OCI-LY1 (cell line): Measurements from ENCODE around the gene PCYT1A.

Experiments
- H2AFZ ChIP-seq: fragments of 200-600 bp; sonication (generic), shearing (Covaris generic); 2 replicates; pipeline ENCODE4 v1.6.0; 2014; ENCODE audit warnings: antibody characterized with exemption, mild to moderate bottlenecking, low read length
- H3F3A ChIP-seq: fragments of 200-600 bp; sonication (generic), shearing (Covaris generic); 2 replicates; pipeline ENCODE4 v1.6.0; 2014; ENCODE audit warnings: mild to moderate bottlenecking, antibody characterized with exemption, low read length, moderate library complexity; ENCODE audit not compliant: insufficient read depth
- H3K27ac ChIP-seq: fragments of 200-600 bp; sonication (generic); 2 replicates; pipeline ENCODE4 v1.5.1; 2014; ENCODE audit warnings: low read length, mixed run types, mild to moderate bottlenecking, low read depth; ENCODE audit not compliant: poor library complexity, severe bottlenecking
- H3K27me3 ChIP-seq: fragments of 200-600 bp; sonication (generic); 2 replicates; pipeline ENCODE4 v1.6.0; 2014; ENCODE audit warnings: antibody characterized with exemption, mild to moderate bottlenecking, low read length, moderate library complexity; ENCODE audit not compliant: insufficient read depth
- H3K36me3 ChIP-seq: fragments of 200-600 bp; sonication (generic); 2 replicates; pipeline ENCODE4 v1.6.1; 2014; ENCODE audit warnings: mild to moderate bottlenecking, antibody characterized with exemption, low read length, moderate library complexity, mixed read lengths; ENCODE audit not compliant: insufficient read depth
- H3K4me1 ChIP-seq: fragments of 200-600 bp; sonication (generic); 2 replicates; pipeline ENCODE4 v1.5.1; 2014; ENCODE audit warnings: mild to moderate bottlenecking, low read length, moderate library complexity; ENCODE audit not compliant: insufficient read depth, severe bottlenecking
- H3K4me2 ChIP-seq: fragments of 200-600 bp; sonication (generic), shearing (Covaris generic); 2 replicates; pipeline ENCODE4 v1.6.1; 2014; ENCODE audit warnings: low read length
- H3K4me3 ChIP-seq: fragments of 200-600 bp; sonication (generic); 2 replicates; pipeline ENCODE4 v1.5.1; 2014; ENCODE audit warnings: low read length, low read depth, mild to moderate bottlenecking, mixed read lengths; ENCODE audit not compliant: poor library complexity, severe bottlenecking
- H3K79me2 ChIP-seq: fragments of 200-600 bp; shearing (Covaris generic); 2 replicates; pipeline ENCODE4 v1.6.1; 2016; ENCODE audit warnings: mixed run types, low read length, mixed read lengths; ENCODE audit not compliant: insufficient read depth
- H3K9ac ChIP-seq: fragments of 200-600 bp; sonication (generic), shearing (Covaris generic); 2 replicates; pipeline ENCODE4 v1.6.1; 2014; ENCODE audit warnings: mild to moderate bottlenecking, low read length, mixed read lengths
- H3K9me2 ChIP-seq: fragments of 200-600 bp; sonication (generic), shearing (Covaris generic); 2 replicates; pipeline ENCODE4 v1.6.1; 2014; ENCODE audit warnings: low read depth, mild to moderate bottlenecking, low read length, mixed read lengths
- H3K9me3 ChIP-seq: fragments of 200-600 bp; shearing (Covaris generic); 2 replicates; pipeline ENCODE4 v1.6.1; 2014; ENCODE audit warnings: low read length, mixed read lengths
- H4K20me1 ChIP-seq: fragments of 200-600 bp; sonication (generic), shearing (Covaris generic); 2 replicates; pipeline ENCODE4 v1.6.0; 2016; ENCODE audit warnings: mild to moderate bottlenecking, low read length; ENCODE audit not compliant: insufficient read depth
- EZH2 ChIP-seq: fragments of 200-600 bp; sonication (generic), shearing (Covaris generic); IDR thresholded peaks from 2 replicates; pipeline ENCODE4 v1.8.0; 2017; ENCODE audit warnings: borderline replicate concordance, mixed run types, mild to moderate bottlenecking, antibody characterized with exemption, low read length, moderate library complexity, mixed read lengths
- TF ChIP-seq, protein P1 (sequence below): fragments of 200-600 bp; sonication (generic), shearing (Covaris generic); IDR thresholded peaks from 2 replicates; pipeline ENCODE4 v1.5.1; 2017; ENCODE audit warnings: mild to moderate bottlenecking, antibody characterized with exemption, low read length, moderate library complexity, mixed read lengths

The PCYT1A gene

DNA sequence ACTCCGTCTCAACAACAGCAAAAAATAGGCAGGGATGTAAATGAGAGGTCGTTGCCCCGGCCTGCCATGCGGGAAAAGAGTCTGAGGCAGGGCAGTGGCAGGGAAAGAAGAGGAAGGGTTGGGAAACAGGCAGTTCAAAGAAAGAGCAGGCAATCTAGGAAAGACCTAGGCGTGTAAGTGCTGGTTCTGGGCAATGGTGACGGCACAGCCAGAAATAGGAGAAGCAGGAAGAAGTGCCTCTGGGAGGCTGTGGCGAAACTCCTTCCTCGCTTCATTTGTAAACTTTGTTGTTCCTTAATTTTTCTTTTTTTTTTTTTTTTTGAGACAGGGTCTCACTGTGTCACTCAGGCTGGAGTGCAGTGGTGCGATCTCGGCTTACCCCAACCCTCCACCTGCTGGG, 66.9 kb downstream of the PCYT1A start:
- Histone ChIP-seq H4K20me1 (no peaks in the 10 kb centered on the region), H3K4me3 (no peak overlapping the region), H3K9ac (no peak overlapping the region), H3F3A (no peaks in the 10 kb centered on the region), H3K27me3 (peaks cover 8% of the 10 kb centered on the region), H3K9me2 (no peaks in the 10 kb centered on the region), H3K9me3 (no peaks in the 10 kb centered on the region), H3K36me3 (no peaks in the 10 kb centered on the region), H3K79me2 (no peaks in the 10 kb centered on the region), H3K4me1 (peaks cover 12% of the 10 kb centered on the region), H2AFZ (no peak overlapping the region), H3K4me2 (no peak overlapping the region), H3K27ac (no peak overlapping the region)
- no peak for TF ChIP-seq EZH2
- TF ChIP-seq, protein P1, sequence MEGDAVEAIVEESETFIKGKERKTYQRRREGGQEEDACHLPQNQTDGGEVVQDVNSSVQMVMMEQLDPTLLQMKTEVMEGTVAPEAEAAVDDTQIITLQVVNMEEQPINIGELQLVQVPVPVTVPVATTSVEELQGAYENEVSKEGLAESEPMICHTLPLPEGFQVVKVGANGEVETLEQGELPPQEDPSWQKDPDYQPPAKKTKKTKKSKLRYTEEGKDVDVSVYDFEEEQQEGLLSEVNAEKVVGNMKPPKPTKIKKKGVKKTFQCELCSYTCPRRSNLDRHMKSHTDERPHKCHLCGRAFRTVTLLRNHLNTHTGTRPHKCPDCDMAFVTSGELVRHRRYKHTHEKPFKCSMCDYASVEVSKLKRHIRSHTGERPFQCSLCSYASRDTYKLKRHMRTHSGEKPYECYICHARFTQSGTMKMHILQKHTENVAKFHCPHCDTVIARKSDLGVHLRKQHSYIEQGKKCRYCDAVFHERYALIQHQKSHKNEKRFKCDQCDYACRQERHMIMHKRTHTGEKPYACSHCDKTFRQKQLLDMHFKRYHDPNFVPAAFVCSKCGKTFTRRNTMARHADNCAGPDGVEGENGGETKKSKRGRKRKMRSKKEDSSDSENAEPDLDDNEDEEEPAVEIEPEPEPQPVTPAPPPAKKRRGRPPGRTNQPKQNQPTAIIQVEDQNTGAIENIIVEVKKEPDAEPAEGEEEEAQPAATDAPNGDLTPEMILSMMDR: no peak

DNA sequence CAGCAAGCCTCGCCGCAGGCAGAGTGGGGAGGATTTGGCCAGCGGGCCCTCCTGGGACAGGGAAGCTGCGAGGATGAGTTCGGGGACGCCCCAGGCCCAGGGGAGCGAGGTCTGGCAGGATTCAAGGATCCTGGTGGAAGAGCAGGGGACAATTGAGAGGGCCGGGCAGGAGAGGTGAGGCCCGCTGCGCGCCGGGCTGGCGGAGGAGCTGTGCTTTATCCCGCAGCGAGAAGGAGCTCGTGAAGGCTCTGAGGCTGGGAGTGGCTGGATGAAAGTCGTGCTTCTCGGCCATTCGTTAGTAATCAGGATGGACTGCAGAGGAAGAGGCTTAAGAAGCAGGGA, 67.6 kb downstream of the PCYT1A start:
- Histone ChIP-seq H4K20me1 (no peaks in the 10 kb centered on the region), H3K27ac (no peak overlapping the region), H3K27me3 (peaks cover 8% of the 10 kb centered on the region; the same call in 1 of the 2 replicates), H2AFZ (no peak overlapping the region), H3K9me2 (no peaks in the 10 kb centered on the region), H3K36me3 (no peaks in the 10 kb centered on the region), H3K4me2 (0 out of 2 replicates have a peak overlapping the region, but pooled peaks have one; percentile 57), H3K4me1 (peaks cover 12% of the 10 kb centered on the region), H3K9me3 (no peaks in the 10 kb centered on the region), H3K79me2 (no peaks in the 10 kb centered on the region), H3K9ac (no peak overlapping the region), H3K4me3 (no peak overlapping the region), H3F3A (no peaks in the 10 kb centered on the region)
- TF ChIP-seq, protein P1: no peak
- no peak for TF ChIP-seq EZH2

DNA sequence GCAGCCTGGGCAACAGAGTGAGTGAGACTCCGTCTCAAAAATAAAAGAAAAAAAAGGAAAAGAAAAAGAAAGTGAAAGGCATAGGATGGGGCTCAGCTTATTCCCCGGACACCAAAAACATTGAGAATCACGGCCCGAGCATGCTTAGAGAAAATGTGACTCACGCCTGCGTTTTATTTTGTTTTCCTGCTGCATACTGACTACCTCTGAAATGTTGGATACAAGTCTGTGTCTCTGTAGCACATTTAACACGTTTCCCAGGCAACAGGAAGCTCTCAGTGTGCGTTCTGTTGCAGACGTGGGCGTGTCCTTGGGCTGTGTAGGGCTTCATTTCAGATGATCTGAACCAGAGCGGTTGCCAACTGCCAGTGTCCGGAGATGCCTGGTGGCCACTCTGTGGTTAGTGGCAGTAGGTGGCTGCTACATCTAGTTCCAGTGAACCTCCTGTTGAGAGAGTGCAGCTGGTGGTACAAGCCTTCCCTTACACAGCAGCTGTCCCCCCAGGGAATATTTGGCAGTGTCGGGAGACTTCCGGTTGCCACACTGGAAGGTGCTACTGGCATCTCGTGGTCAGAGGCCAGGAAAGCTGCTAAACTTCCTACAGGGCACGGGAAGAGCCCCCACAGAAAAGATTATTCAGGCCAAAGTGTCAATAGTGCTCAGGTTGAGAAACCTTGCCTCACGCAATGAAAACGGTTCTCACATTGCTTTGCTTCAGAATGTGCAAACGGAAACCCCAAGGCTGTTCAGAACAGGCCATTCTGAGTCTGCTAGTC, 68.1 kb downstream of the PCYT1A start:
- H3K9me2 ChIP-seq: no peaks in the 10 kb centered on the region
- TF ChIP-seq, protein P1: no peak
- TF ChIP-seq EZH2: no peak
- H3F3A ChIP-seq: no peaks in the 10 kb centered on the region
- no peaks in the 10 kb centered on the region for H3K36me3 ChIP-seq
- peak overlapping the region; percentile 37 for H3K4me3 ChIP-seq
- no peak overlapping the region for H3K9ac ChIP-seq
- H3K9me3 ChIP-seq: no peaks in the 10 kb centered on the region
- H3K79me2 ChIP-seq: no peaks in the 10 kb centered on the region
- H3K4me2 ChIP-seq: peak overlapping the region; percentile 57
- peaks cover 12% of the 10 kb centered on the region for H3K4me1 ChIP-seq
- peaks cover 8% of the 10 kb centered on the region; the same call in 1 of the 2 replicates for H3K27me3 ChIP-seq
- H2AFZ ChIP-seq: no peak overlapping the region
- no peak overlapping the region for H3K27ac ChIP-seq
- no peaks in the 10 kb centered on the region for H4K20me1 ChIP-seq
